ENCODE measurements around the gene CX3CL1. TPM values are rescaled to one million over a fixed set of nuclear protein-coding genes. Genes with fewer than 3 reads are reported as not detected.
A peak's percentile ranks its signal among the peaks of the same experiment; 100 is the strongest.

CX3CL1 gene
- 10 to 100 TPM in 2 of 4 donors, under 1 TPM in 2; 0.67 to 25.4 (median 9.7) TPM for polyA plus RNA-seq
- long read RNA-seq, donor 1, result 0 reads
- long read RNA-seq, donor 2, partial matches to known transcripts, result 0 of 3 reads
- long read RNA-seq, donor 2, other reads (novel, unspliced or antisense), result 0 of 3 reads
- long read RNA-seq, donor 3, result 0 reads
- long read RNA-seq, donor 4, result 0 reads
- long read RNA-seq, donor 5, result 0 reads
- long read RNA-seq, donor 6, partial matches to known transcripts, result 13 of 15 reads
- long read RNA-seq, donor 6, other reads (novel, unspliced or antisense), result 0 of 15 reads
- long read RNA-seq, donor 7, result 0 reads
- long read RNA-seq, donor 8, result 0 reads
- long read RNA-seq, donor 9, partial matches to known transcripts, result 0 of 2 reads
- long read RNA-seq, donor 9, other reads (novel, unspliced or antisense), result 0 of 2 reads
- long read RNA-seq, donor 10, transcript CX3CL1-201 (3 exons, 3,321 nt), result major isoform, 5 of 5 reads
- long read RNA-seq, donor 10, partial matches to known transcripts, result 0 of 5 reads
- long read RNA-seq, donor 10, other reads (novel, unspliced or antisense), result 0 of 5 reads

- Histone ChIP-seq H3K27me3 (ENCODE audit: control insufficient read depth in 3 of 3, insufficient read depth in 3 of 3, low read length in 3 of 3) (no peaks in the 10 kb centered on the region), H3K36me3 (ENCODE audit: control insufficient read depth in 3 of 3, insufficient read depth in 2 of 3, low read depth in 1 of 3, low read length in 3 of 3) (no peaks in the 10 kb centered on the region), H3K27ac (ENCODE audit: low read depth in 1 of 3, low read length in 2 of 3) (peak within 1 kb of the TSS in 2 of 3 donors; percentile 87 to 92), H3K4me1 (ENCODE audit: control insufficient read depth in 3 of 3, insufficient read depth in 2 of 3, low read depth in 1 of 3, low read length in 2 of 3) (peaks cover 0 to 38% (median 3%) of the 10 kb centered on the region in 3 donors), H3K9me3 (ENCODE audit: control insufficient read depth in 2 of 2, insufficient read depth in 1 of 2, low read depth in 1 of 2, low read length in 1 of 2) (no peaks in the 10 kb centered on the region), H3K4me3 (ENCODE audit: low read depth in 1 of 3, low read length in 3 of 3) (peak within 1 kb of the TSS in 2 of 3 donors; percentile 28 to 66)
- peak; percentile 53 to 90 for DNase-seq
- FAIRE-seq, result no peak
- 11 to 24% (median 23%) methylated on average over 21 to 23 of the region's 23 CpGs for WGBS, 3 donors
Observed at GRCh38 chr16:57372372-57373116, at the start of gene CX3CL1. CX3CL1 (plus strand) TSS chr16:57372490; CDS start chr16:57372569, 79 bp downstream.

GRCh38 chr16:57324749-57325148 is 47.5 kb upstream of the CX3CL1 start:
- Histone ChIP-seq H3K27me3 (ENCODE audit: control insufficient read depth in 3 of 3, insufficient read depth in 3 of 3, low read length in 3 of 3) (no peaks in the 10 kb centered on the region), H3K4me3 (ENCODE audit: low read depth in 1 of 3, low read length in 3 of 3) (no peak overlapping the region), H3K9me3 (ENCODE audit: control insufficient read depth in 2 of 2, insufficient read depth in 1 of 2, low read depth in 1 of 2, low read length in 1 of 2) (no peaks in the 10 kb centered on the region), H3K27ac (ENCODE audit: low read depth in 1 of 3, low read length in 2 of 3) (no peak overlapping the region), H3K4me1 (ENCODE audit: control insufficient read depth in 3 of 3, insufficient read depth in 2 of 3, low read depth in 1 of 3, low read length in 2 of 3) (no peaks in the 10 kb centered on the region), H3K36me3 (ENCODE audit: control insufficient read depth in 3 of 3, insufficient read depth in 2 of 3, low read depth in 1 of 3, low read length in 3 of 3) (no peaks in the 10 kb centered on the region)
- no peak for FAIRE-seq
- WGBS, 3 donors, result 18 to 46% (median 43%) methylated on average over 2 of the region's 2 CpGs
- DNase-seq, result no peak

- no peaks in the 10 kb centered on the region for H3K9me3 ChIP-seq (ENCODE audit: control insufficient read depth in 2 of 2, insufficient read depth in 1 of 2, low read depth in 1 of 2, low read length in 1 of 2)
- no peaks in the 10 kb centered on the region for H3K36me3 ChIP-seq (ENCODE audit: control insufficient read depth in 3 of 3, insufficient read depth in 2 of 3, low read depth in 1 of 3, low read length in 3 of 3)
- DNase-seq (no peak), FAIRE-seq (no peak)
- H3K27ac ChIP-seq (ENCODE audit: low read depth in 1 of 3, low read length in 2 of 3), result peak overlapping the region in 1 of 3 donors; percentile 31
- no peaks in the 10 kb centered on the region for H3K4me1 ChIP-seq (ENCODE audit: control insufficient read depth in 3 of 3, insufficient read depth in 2 of 3, low read depth in 1 of 3, low read length in 2 of 3)
- 75 to 87% (median 75%) methylated on average over 1 of the region's 1 CpG for WGBS, 3 donors
- H3K27me3 ChIP-seq (ENCODE audit: control insufficient read depth in 3 of 3, insufficient read depth in 3 of 3, low read length in 3 of 3), result no peaks in the 10 kb centered on the region
- H3K4me3 ChIP-seq (ENCODE audit: low read depth in 1 of 3, low read length in 3 of 3), result no peak overlapping the region
Observed at GRCh38 chr16:57325458-57325857, 46.8 kb upstream of the CX3CL1 start.

GRCh38 chr16:57329718-57330327 is 42.5 kb upstream of the CX3CL1 start:
- Histone ChIP-seq H3K9me3 (ENCODE audit: control insufficient read depth in 2 of 2, insufficient read depth in 1 of 2, low read depth in 1 of 2, low read length in 1 of 2) (no peaks in the 10 kb centered on the region), H3K4me1 (ENCODE audit: control insufficient read depth in 3 of 3, insufficient read depth in 2 of 3, low read depth in 1 of 3, low read length in 2 of 3) (no peaks in the 10 kb centered on the region), H3K27me3 (ENCODE audit: control insufficient read depth in 3 of 3, insufficient read depth in 3 of 3, low read length in 3 of 3) (no peaks in the 10 kb centered on the region), H3K4me3 (ENCODE audit: low read depth in 1 of 3, low read length in 3 of 3) (no peak overlapping the region), H3K27ac (ENCODE audit: low read depth in 1 of 3, low read length in 2 of 3) (no peak overlapping the region), H3K36me3 (ENCODE audit: control insufficient read depth in 3 of 3, insufficient read depth in 2 of 3, low read depth in 1 of 3, low read length in 3 of 3) (no peaks in the 10 kb centered on the region)
- FAIRE-seq, result no peak
- DNase-seq, result no peak
- WGBS, 3 donors, result 70 to 77% (median 72%) methylated on average over 8 of the region's 8 CpGs

- FAIRE-seq (no peak), DNase-seq (no peak)
- Histone ChIP-seq H3K9me3 (ENCODE audit: control insufficient read depth in 2 of 2, insufficient read depth in 1 of 2, low read depth in 1 of 2, low read length in 1 of 2) (no peaks in the 10 kb centered on the region), H3K36me3 (ENCODE audit: control insufficient read depth in 3 of 3, insufficient read depth in 2 of 3, low read depth in 1 of 3, low read length in 3 of 3) (no peaks in the 10 kb centered on the region), H3K4me1 (ENCODE audit: control insufficient read depth in 3 of 3, insufficient read depth in 2 of 3, low read depth in 1 of 3, low read length in 2 of 3) (no peaks in the 10 kb centered on the region), H3K27me3 (ENCODE audit: control insufficient read depth in 3 of 3, insufficient read depth in 3 of 3, low read length in 3 of 3) (no peaks in the 10 kb centered on the region), H3K4me3 (ENCODE audit: low read depth in 1 of 3, low read length in 3 of 3) (no peak overlapping the region), H3K27ac (ENCODE audit: low read depth in 1 of 3, low read length in 2 of 3) (no peak overlapping the region)
- 75 to 84% (median 79%) methylated on average over 3 of the region's 3 CpGs for WGBS, 3 donors
Observed at GRCh38 chr16:57331355-57331754, 40.9 kb upstream of the CX3CL1 start.

- no peaks in the 10 kb centered on the region for H3K9me3 ChIP-seq (ENCODE audit: control insufficient read depth in 2 of 2, insufficient read depth in 1 of 2, low read depth in 1 of 2, low read length in 1 of 2)
- H3K27me3 ChIP-seq (ENCODE audit: control insufficient read depth in 3 of 3, insufficient read depth in 3 of 3, low read length in 3 of 3), result no peaks in the 10 kb centered on the region
- H3K27ac ChIP-seq (ENCODE audit: low read depth in 1 of 3, low read length in 2 of 3), result no peak overlapping the region
- DNase-seq, result no peak
- H3K4me1 ChIP-seq (ENCODE audit: control insufficient read depth in 3 of 3, insufficient read depth in 2 of 3, low read depth in 1 of 3, low read length in 2 of 3), result no peaks in the 10 kb centered on the region
- no peaks in the 10 kb centered on the region for H3K36me3 ChIP-seq (ENCODE audit: control insufficient read depth in 3 of 3, insufficient read depth in 2 of 3, low read depth in 1 of 3, low read length in 3 of 3)
- WGBS, 3 donors, result 91 to 95% (median 93%) methylated on average over 1 of the region's 1 CpG
- FAIRE-seq, result no peak
- H3K4me3 ChIP-seq (ENCODE audit: low read depth in 1 of 3, low read length in 3 of 3), result no peak overlapping the region
Observed at GRCh38 chr16:57333402-57333801, 38.9 kb upstream of the CX3CL1 start.

- 91 to 95% (median 93%) methylated on average over 4 of the region's 4 CpGs for WGBS, 3 donors
- FAIRE-seq (no peak), DNase-seq (no peak)
- Histone ChIP-seq H3K4me1 (ENCODE audit: control insufficient read depth in 3 of 3, insufficient read depth in 2 of 3, low read depth in 1 of 3, low read length in 2 of 3) (no peaks in the 10 kb centered on the region), H3K27me3 (ENCODE audit: control insufficient read depth in 3 of 3, insufficient read depth in 3 of 3, low read length in 3 of 3) (no peaks in the 10 kb centered on the region), H3K9me3 (ENCODE audit: control insufficient read depth in 2 of 2, insufficient read depth in 1 of 2, low read depth in 1 of 2, low read length in 1 of 2) (no peaks in the 10 kb centered on the region), H3K4me3 (ENCODE audit: low read depth in 1 of 3, low read length in 3 of 3) (no peak overlapping the region), H3K27ac (ENCODE audit: low read depth in 1 of 3, low read length in 2 of 3) (no peak overlapping the region), H3K36me3 (ENCODE audit: control insufficient read depth in 3 of 3, insufficient read depth in 2 of 3, low read depth in 1 of 3, low read length in 3 of 3) (no peaks in the 10 kb centered on the region)
Observed at GRCh38 chr16:57335366-57335765, 36.9 kb upstream of the CX3CL1 start.

GRCh38 chr16:57341062-57341440 is 31.2 kb upstream of the CX3CL1 start:
- 82 to 87% (median 83%) methylated on average over 6 of the region's 6 CpGs for WGBS, 3 donors
- Histone ChIP-seq H3K4me3 (ENCODE audit: low read depth in 1 of 3, low read length in 3 of 3) (no peak overlapping the region), H3K9me3 (ENCODE audit: control insufficient read depth in 2 of 2, insufficient read depth in 1 of 2, low read depth in 1 of 2, low read length in 1 of 2) (no peaks in the 10 kb centered on the region), H3K36me3 (ENCODE audit: control insufficient read depth in 3 of 3, insufficient read depth in 2 of 3, low read depth in 1 of 3, low read length in 3 of 3) (no peaks in the 10 kb centered on the region), H3K4me1 (ENCODE audit: control insufficient read depth in 3 of 3, insufficient read depth in 2 of 3, low read depth in 1 of 3, low read length in 2 of 3) (no peaks in the 10 kb centered on the region), H3K27ac (ENCODE audit: low read depth in 1 of 3, low read length in 2 of 3) (no peak overlapping the region), H3K27me3 (ENCODE audit: control insufficient read depth in 3 of 3, insufficient read depth in 3 of 3, low read length in 3 of 3) (no peaks in the 10 kb centered on the region)
- DNase-seq, result no peak
- no peak for FAIRE-seq
